ENCODE results near the gene KRTAP27-1. TPM values are rescaled to one million over a fixed set of nuclear protein-coding genes. Genes with fewer than 3 reads are reported as not detected.
A peak's percentile ranks its signal among the peaks of the same experiment; 100 is the strongest.

Gene KRTAP27-1
- total and polyA plus RNA-seq, 7 donors, result not detected

GRCh38 chr21:30345014-30345413 lies 7.5 kb upstream of the KRTAP27-1 start:
- no peaks in the 10 kb centered on the region for H3K27me3 ChIP-seq (ENCODE audit: insufficient read depth in 3 of 3, low read length in 2 of 3)
- no peaks in the 10 kb centered on the region for H3K36me3 ChIP-seq (ENCODE audit: insufficient read depth in 1 of 2, low read depth in 1 of 2)
- intact Hi-C loops (cut with DNase I), result loop anchor here (10.0 kb wide), 1 partner anchor 740 kb away; no protein-coding TSS in a partner anchor
- DNase-seq (no peak), ATAC-seq (no peak)
- no peaks in the 10 kb centered on the region for H3K4me1 ChIP-seq
- TF ChIP-seq, protein P1, sequence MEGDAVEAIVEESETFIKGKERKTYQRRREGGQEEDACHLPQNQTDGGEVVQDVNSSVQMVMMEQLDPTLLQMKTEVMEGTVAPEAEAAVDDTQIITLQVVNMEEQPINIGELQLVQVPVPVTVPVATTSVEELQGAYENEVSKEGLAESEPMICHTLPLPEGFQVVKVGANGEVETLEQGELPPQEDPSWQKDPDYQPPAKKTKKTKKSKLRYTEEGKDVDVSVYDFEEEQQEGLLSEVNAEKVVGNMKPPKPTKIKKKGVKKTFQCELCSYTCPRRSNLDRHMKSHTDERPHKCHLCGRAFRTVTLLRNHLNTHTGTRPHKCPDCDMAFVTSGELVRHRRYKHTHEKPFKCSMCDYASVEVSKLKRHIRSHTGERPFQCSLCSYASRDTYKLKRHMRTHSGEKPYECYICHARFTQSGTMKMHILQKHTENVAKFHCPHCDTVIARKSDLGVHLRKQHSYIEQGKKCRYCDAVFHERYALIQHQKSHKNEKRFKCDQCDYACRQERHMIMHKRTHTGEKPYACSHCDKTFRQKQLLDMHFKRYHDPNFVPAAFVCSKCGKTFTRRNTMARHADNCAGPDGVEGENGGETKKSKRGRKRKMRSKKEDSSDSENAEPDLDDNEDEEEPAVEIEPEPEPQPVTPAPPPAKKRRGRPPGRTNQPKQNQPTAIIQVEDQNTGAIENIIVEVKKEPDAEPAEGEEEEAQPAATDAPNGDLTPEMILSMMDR (IDR thresholded peaks at IDR 0.05), result no peak
- no peaks in the 10 kb centered on the region for H3K9me3 ChIP-seq
- H3K4me3 ChIP-seq, result no peak overlapping the region
- H3K27ac ChIP-seq, result no peak overlapping the region
- WGBS, 3 donors, result 66% methylated on average over 2 of the region's 2 CpGs

DNA sequence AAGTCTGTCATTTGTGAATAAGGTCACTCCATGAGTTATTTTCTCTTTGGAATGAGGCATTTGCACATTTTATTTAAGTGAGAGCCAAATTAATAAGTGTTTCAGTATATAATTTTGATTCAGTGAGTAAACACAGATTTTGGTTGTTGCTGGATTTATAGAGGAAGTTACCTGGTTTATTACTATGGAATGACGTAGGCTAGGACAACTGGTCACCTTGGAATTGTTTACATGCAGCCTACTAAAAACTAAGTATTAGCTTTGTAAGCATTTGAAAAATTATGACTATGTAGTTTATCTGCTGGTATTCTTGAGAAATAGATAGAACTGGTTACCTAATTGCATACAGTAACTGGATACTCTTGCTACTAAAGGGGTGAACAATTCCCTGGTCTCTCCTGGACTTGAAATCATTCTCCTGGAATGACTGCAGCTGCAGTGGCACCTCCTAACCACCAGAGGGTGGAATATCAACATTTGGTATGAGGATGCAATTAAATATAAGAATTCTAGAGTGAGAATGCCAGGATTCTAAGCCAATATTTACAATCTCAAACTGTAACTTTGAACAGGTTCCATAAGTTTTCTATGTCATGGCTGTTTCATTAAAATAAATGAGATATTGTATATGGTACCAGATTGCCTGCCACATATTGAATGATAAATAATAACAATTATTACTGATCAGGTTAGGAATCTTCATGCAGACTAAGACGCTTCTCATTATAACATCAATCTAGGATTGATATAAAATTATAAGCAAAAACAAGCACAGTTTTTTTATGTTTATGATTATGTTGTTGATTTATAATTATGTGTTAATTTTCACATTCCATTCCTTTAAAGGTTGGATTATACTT lies 3.5 kb upstream of the KRTAP27-1 start:
- no peak overlapping the region for H3K4me3 ChIP-seq
- 89 to 92% (median 90%) methylated on average over 2 of the region's 2 CpGs for WGBS, 3 donors
- no peaks in the 10 kb centered on the region for H3K36me3 ChIP-seq (ENCODE audit: insufficient read depth in 1 of 2, low read depth in 1 of 2)
- H3K9me3 ChIP-seq, result no peaks in the 10 kb centered on the region
- H3K4me1 ChIP-seq, result no peaks in the 10 kb centered on the region
- intact Hi-C loops (cut with DNase I), result loop anchor here (10.0 kb wide), 1 partner anchor 744 kb away; no protein-coding TSS in a partner anchor
- TF ChIP-seq, protein P1 (IDR thresholded peaks at IDR 0.05), result peak; percentile 53
- peak in 1 of 2 donors; percentile 13 for DNase-seq
- ATAC-seq, result no peak
- H3K27me3 ChIP-seq (ENCODE audit: insufficient read depth in 3 of 3, low read length in 2 of 3), result no peaks in the 10 kb centered on the region
- no peak overlapping the region for H3K27ac ChIP-seq

DNA sequence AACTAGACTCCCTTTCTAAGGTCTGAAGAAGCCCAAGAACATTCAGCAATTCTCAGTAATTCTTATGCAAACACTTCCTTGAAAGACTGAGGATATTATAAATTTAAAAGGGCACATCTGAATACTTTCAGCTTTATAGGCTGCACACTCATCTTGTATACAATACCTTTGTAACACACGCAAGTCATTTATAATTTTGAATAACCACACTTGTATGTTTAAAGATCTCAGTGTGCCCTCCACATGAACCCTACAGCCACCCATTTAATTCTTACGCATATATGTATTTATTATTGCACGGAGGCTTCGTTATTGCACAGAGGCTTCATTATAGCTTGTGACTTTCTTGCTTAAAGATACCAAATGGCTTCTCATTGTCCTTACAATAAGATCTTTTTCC lies 1.2 kb upstream of the KRTAP27-1 start:
- intact Hi-C loops (cut with DNase I), result no loop called here
- 89 to 94% (median 91%) methylated on average over 4 of the region's 4 CpGs for WGBS, 3 donors

DNA sequence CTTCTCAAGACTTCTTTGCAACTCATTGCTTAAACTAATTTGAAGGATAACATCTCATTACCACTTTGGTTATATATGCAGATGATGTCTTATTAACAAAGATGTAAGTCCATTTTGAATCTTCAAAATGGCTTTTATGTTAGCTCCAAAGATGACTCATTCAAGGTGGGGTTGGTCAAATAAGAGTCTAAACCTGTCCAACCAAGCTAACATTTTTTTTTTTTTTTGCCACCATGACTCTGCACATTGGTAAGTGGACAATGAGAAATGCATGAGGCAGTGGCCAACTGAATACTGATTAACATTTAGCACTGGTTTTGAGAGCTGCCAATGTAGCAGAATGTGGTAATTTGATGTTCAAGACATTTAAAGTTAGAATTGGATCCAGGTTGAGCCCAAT lies 278 bp upstream of the KRTAP27-1 start:
- Histone ChIP-seq H3K9me3 (no peaks in the 10 kb centered on the region), H3K27ac (no peak overlapping the region), H3K27me3 (ENCODE audit: insufficient read depth in 3 of 3, low read length in 2 of 3) (no peaks in the 10 kb centered on the region), H3K4me3 (no peak overlapping the region), H3K36me3 (ENCODE audit: insufficient read depth in 1 of 2, low read depth in 1 of 2) (no peaks in the 10 kb centered on the region), H3K4me1 (no peaks in the 10 kb centered on the region)
- TF ChIP-seq, protein P1 (IDR thresholded peaks at IDR 0.05), result no peak
- ATAC-seq, result no peak
- intact Hi-C loops (cut with DNase I), result no loop called here
- DNase-seq, result no peak

More for the DNA sequence above, 1.2 kb upstream of the KRTAP27-1 start:
- Histone ChIP-seq H3K9me3 (no peaks in the 10 kb centered on the region), H3K27me3 (ENCODE audit: insufficient read depth in 3 of 3, low read length in 2 of 3) (no peaks in the 10 kb centered on the region), H3K36me3 (ENCODE audit: insufficient read depth in 1 of 2, low read depth in 1 of 2) (no peaks in the 10 kb centered on the region), H3K4me3 (no peak overlapping the region), H3K4me1 (no peaks in the 10 kb centered on the region), H3K27ac (no peak overlapping the region)
- ATAC-seq (no peak), DNase-seq (no peak)
- TF ChIP-seq, protein P1 (IDR thresholded peaks at IDR 0.05), result no peak
